Dendritic cell treated with granulocyte-macrophage colony-stimulating factor and Interleukin-4, amounts not matched to agents 40 ng/mL and 50 ng/mL, for 4 days (primary cell): Measurements from ENCODE around the gene ST6GALNAC3.

Source experiments
- H3K27ac Mint-ChIP-seq: one replicate; pipeline ENCODE4 v1.8.0; 2022; ENCODE audit warnings: mild to moderate bottlenecking, mixed read lengths
- H3K27me3 Mint-ChIP-seq: one replicate; pipeline ENCODE4 v1.8.0; 2022; ENCODE audit warnings: mild to moderate bottlenecking, mixed read lengths
- H3K36me3 Mint-ChIP-seq: one replicate; pipeline ENCODE4 v1.8.0; 2022; ENCODE audit warnings: low read depth, mixed read lengths
- H3K4me1 Mint-ChIP-seq: one replicate; pipeline ENCODE4 v1.8.0; 2022; ENCODE audit warnings: low read depth, mixed read lengths
- H3K4me3 Mint-ChIP-seq: one replicate; pipeline ENCODE4 v1.8.0; 2022; ENCODE audit warnings: mild to moderate bottlenecking, moderate library complexity, mixed read lengths
- H3K9me3 Mint-ChIP-seq: one replicate; pipeline ENCODE4 v1.8.0; 2022; ENCODE audit warnings: mixed read lengths
- intact Hi-C: fragments of 100-400 bp; cut with micrococcal nuclease; formaldehyde crosslinking; loops from one replicate; pipeline ENCODE4 v1.15.0; 2022

ST6GALNAC3 gene

GRCh38 chr1:76054359-76054758, 20.2 kb upstream of the ST6GALNAC3 start:
- intact Hi-C loops, result no loop called here

GRCh38 chr1:76055987-76056386, 18.6 kb upstream of the ST6GALNAC3 start:
- H3K27me3 Mint-ChIP-seq, result peaks cover 3% of the 10 kb centered on the region

More at GRCh38 chr1:76054359-76054758, 20.2 kb upstream of the ST6GALNAC3 start:
- Mint-ChIP-seq H3K36me3 (no peaks in the 10 kb centered on the region), H3K4me1 (no peaks in the 10 kb centered on the region), H3K9me3 (no peaks in the 10 kb centered on the region), H3K4me3 (no peak overlapping the region), H3K27me3 (peaks cover 3% of the 10 kb centered on the region), H3K27ac (no peak overlapping the region)

DNA sequence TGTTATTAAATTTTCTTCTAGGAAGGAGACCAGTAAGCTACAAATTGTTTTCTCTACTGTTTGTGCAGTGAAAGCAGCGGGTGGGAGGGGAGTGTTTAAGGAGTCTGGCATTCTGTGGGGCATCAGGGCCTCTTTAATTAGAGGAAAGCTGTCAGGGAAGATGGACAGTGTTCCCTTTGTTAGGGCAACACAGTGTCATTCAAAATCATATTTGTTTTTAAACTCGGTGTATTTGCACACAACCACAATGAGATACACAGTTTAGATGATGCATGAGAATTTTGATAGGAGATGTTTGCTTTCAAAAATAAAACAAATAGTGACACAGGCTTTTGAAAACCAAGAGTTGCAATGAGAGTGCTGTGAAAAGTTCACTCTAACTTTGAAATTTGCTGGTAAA, 15.1 kb upstream of the ST6GALNAC3 start:
- Mint-ChIP-seq H3K27ac (no peak overlapping the region), H3K9me3 (no peaks in the 10 kb centered on the region), H3K27me3 (no peaks in the 10 kb centered on the region), H3K4me1 (no peaks in the 10 kb centered on the region), H3K4me3 (no peak overlapping the region), H3K36me3 (no peaks in the 10 kb centered on the region)
- intact Hi-C loops, result no loop called here

More at GRCh38 chr1:76055987-76056386, 18.6 kb upstream of the ST6GALNAC3 start:
- intact Hi-C loops, result no loop called here
- Mint-ChIP-seq H3K4me1 (no peaks in the 10 kb centered on the region), H3K4me3 (no peak overlapping the region), H3K9me3 (no peaks in the 10 kb centered on the region), H3K27ac (no peak overlapping the region), H3K36me3 (no peaks in the 10 kb centered on the region)

- H3K9me3 Mint-ChIP-seq, result no peaks in the 10 kb centered on the region
- H3K27ac Mint-ChIP-seq, result no peak overlapping the region
- no peaks in the 10 kb centered on the region for H3K36me3 Mint-ChIP-seq
- intact Hi-C loops, result no loop called here
- H3K4me1 Mint-ChIP-seq, result no peaks in the 10 kb centered on the region
- H3K27me3 Mint-ChIP-seq, result peaks cover 1% of the 10 kb centered on the region
- H3K4me3 Mint-ChIP-seq, result no peak overlapping the region
These were observed 9.3 kb upstream of the ST6GALNAC3 start for GRCh38 chr1:76065270-76065669.

GRCh38 chr1:76066394-76066793, 8.2 kb upstream of the ST6GALNAC3 start:
- intact Hi-C loops, result no loop called here
- Mint-ChIP-seq H3K9me3 (no peaks in the 10 kb centered on the region), H3K27ac (no peak overlapping the region), H3K4me1 (no peaks in the 10 kb centered on the region), H3K4me3 (no peak overlapping the region), H3K27me3 (peaks cover 1% of the 10 kb centered on the region), H3K36me3 (no peaks in the 10 kb centered on the region)

DNA sequence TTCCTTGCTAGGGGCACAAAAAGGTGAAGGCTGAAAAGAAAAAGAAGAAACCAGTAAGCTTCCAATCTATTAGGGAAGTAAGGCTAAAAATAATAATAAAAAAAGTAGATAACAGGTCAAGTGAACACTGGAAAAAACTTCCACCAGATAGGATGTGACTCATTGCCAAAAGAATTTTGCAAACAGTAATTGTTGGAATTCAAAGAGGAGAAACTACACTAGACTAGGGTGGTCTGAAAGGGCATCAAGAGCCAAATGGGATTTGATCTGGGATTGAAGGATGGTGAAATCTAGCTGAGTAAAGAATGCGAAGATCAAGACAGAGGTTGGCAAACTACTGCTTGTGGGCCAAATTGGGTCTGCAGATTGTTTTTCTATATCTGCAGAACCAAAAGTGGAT, 6.0 kb upstream of the ST6GALNAC3 start:
- H3K9me3 Mint-ChIP-seq, result no peaks in the 10 kb centered on the region
- H3K36me3 Mint-ChIP-seq, result no peaks in the 10 kb centered on the region
- intact Hi-C loops, result no loop called here
- peaks cover 7% of the 10 kb centered on the region for H3K27me3 Mint-ChIP-seq
- H3K4me3 Mint-ChIP-seq, result no peak overlapping the region
- H3K27ac Mint-ChIP-seq, result no peak overlapping the region
- H3K4me1 Mint-ChIP-seq, result no peaks in the 10 kb centered on the region

DNA sequence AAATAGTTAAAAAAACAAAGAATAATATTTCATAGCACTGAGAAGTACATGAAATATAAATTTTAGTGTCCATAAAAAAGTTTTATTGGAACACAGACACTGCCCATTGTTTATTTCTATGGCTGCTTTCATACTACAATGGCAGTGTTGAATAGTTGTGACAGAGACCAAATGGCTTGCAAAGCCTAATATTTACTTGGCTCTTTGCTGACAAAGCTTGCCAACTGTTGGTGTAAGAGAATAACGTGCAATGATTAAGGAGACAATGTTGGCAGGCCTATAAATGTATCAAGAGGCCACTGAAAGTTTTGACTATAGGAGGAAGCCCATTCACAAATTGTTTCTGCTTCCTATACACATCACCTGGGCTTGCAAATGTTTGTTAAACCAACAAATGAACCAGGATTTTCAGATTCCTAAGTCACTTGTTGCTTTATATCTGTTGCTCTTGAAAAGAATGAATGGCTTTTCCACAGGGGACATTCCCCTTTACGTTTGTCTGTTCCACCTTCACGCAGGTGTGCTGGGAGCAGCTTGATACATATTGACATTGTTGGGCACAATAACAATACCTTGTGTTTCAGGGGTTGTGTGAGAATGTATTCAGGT, 5.5 kb upstream of the ST6GALNAC3 start:
- Mint-ChIP-seq H3K36me3 (no peaks in the 10 kb centered on the region), H3K27me3 (peaks cover 8% of the 10 kb centered on the region), H3K9me3 (no peaks in the 10 kb centered on the region), H3K4me3 (no peak overlapping the region), H3K4me1 (peaks cover under 1% of the 10 kb centered on the region), H3K27ac (no peak overlapping the region)
- intact Hi-C loops, result no loop called here

DNA sequence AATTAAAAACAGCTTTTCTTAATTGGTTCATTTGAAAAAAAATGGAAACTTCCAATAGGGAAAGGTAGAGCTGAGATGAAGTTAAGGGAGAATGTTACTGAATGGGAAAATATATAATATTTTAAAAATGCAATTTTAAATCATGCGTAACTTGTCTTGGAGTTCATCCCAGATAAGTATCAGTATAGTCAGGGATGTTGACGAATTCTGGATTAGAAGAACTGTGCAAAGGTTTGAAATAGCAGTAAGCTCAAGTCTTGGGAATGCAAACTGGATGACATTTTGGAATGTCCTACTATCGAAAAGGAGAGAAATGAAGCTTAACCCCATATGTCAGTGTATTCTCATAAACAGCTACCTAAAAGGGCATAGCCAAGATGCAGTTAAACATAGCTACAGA, 4.0 kb upstream of the ST6GALNAC3 start:
- intact Hi-C loops, result no loop called here
- peaks cover 15% of the 10 kb centered on the region for H3K4me1 Mint-ChIP-seq
- no peaks in the 10 kb centered on the region for H3K9me3 Mint-ChIP-seq
- peaks cover 12% of the 10 kb centered on the region for H3K27me3 Mint-ChIP-seq
- no peaks in the 10 kb centered on the region for H3K36me3 Mint-ChIP-seq
- no peak overlapping the region for H3K27ac Mint-ChIP-seq
- no peak overlapping the region for H3K4me3 Mint-ChIP-seq

GRCh38 chr1:76073481-76073880, 1.1 kb upstream of the ST6GALNAC3 start:
- Mint-ChIP-seq H3K4me3 (no peak overlapping the region), H3K27me3 (peaks cover 11% of the 10 kb centered on the region)

DNA sequence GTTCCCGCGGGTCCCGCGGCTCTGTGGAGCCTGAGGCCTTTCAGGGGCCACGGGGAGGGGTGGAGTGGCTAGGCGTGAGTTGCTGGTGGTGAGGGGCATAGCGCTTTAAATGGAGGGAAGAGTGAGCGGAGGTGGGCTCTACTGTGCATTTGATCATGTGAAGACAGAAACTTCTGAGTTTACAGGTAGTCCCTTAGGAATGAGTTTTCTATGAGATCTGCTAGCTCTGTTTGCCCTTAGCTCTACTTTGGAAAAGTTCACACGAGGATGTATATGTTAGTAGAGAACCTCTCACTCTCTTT, 593 bp downstream of the ST6GALNAC3 start:
- peak overlapping the region; percentile 93 for H3K4me3 Mint-ChIP-seq
- intact Hi-C loops, result loop anchor here (5.0 kb wide), 1 partner anchor 288 kb away; the partner anchor contains the start of gene RABGGTB
- H3K27ac Mint-ChIP-seq, result peak overlapping the region; percentile 70
- H3K36me3 Mint-ChIP-seq, result no peaks in the 10 kb centered on the region
- H3K27me3 Mint-ChIP-seq, result peaks cover 11% of the 10 kb centered on the region
- peaks cover 25% of the 10 kb centered on the region for H3K4me1 Mint-ChIP-seq
- H3K9me3 Mint-ChIP-seq, result no peaks in the 10 kb centered on the region

More at GRCh38 chr1:76073481-76073880, 1.1 kb upstream of the ST6GALNAC3 start:
- Mint-ChIP-seq H3K9me3 (no peaks in the 10 kb centered on the region), H3K27ac (no peak overlapping the region), H3K36me3 (no peaks in the 10 kb centered on the region), H3K4me1 (peaks cover 24% of the 10 kb centered on the region)
- intact Hi-C loops, result no loop called here

DNA sequence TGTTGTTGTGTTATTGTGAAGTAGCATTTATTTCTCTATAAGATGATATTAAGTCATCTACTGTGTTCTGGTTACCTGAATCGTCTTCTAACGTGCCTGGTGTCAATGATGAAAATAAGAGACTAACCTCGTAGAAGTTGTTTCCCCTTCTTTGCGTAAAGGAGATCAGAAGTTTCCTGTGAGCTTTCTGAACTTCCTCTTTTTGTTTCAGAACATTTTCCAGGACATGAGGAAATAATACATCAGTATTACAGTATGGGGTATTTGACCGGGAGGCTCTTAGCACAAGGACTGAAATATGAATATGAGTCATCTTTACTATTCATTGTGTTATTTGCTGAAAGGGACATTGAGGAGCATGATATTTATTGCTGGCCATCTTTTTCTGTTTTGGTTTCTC, 1.3 kb downstream of the ST6GALNAC3 start:
- intact Hi-C loops, result loop anchor here (5.0 kb wide), 1 partner anchor 289 kb away; the partner anchor contains the start of gene RABGGTB
- Mint-ChIP-seq H3K4me1 (peaks cover 29% of the 10 kb centered on the region), H3K36me3 (no peaks in the 10 kb centered on the region), H3K4me3 (peak overlapping the region; percentile 24), H3K9me3 (no peaks in the 10 kb centered on the region), H3K27me3 (peaks cover 11% of the 10 kb centered on the region), H3K27ac (peak overlapping the region; percentile 25)

GRCh38 chr1:76079475-76080227, 5.1 kb downstream of the ST6GALNAC3 start:
- Mint-ChIP-seq H3K27me3 (peaks cover 4% of the 10 kb centered on the region), H3K9me3 (no peaks in the 10 kb centered on the region), H3K36me3 (no peaks in the 10 kb centered on the region), H3K4me1 (peaks cover 23% of the 10 kb centered on the region), H3K4me3 (no peak overlapping the region), H3K27ac (no peak overlapping the region)
- intact Hi-C loops, result loop anchor here (5.0 kb wide), 1 partner anchor 292 kb away; the partner anchor contains the start of gene RABGGTB

DNA sequence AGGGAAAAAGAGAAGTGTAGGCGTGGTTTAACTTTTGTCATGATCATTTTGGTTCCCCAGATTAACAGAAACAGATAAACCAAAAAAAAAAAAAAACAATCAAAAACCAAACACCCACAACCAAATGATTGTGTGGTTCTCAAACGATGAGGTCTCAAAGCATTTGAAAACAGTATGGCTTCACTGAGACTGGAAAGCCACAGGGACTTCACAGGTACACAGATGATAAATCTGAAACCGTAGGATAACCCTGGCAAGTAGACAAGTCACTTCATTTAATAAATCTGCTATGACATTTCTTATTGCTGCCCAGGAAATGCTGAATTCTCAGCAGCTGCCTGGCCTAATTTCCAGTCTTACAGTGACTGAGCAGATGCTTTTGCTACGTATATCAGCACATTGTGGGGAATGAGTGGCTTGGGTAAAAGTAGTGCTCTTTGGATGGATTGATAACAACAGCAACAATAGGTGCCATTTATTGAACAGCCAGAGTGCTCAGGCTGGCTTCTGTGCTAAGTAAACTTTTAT, 6.1 kb downstream of the ST6GALNAC3 start:
- Mint-ChIP-seq H3K27me3 (no peaks in the 10 kb centered on the region), H3K9me3 (no peaks in the 10 kb centered on the region), H3K4me1 (peaks cover 13% of the 10 kb centered on the region), H3K36me3 (no peaks in the 10 kb centered on the region), H3K4me3 (no peak overlapping the region), H3K27ac (no peak overlapping the region)
- intact Hi-C loops, result no loop called here

DNA sequence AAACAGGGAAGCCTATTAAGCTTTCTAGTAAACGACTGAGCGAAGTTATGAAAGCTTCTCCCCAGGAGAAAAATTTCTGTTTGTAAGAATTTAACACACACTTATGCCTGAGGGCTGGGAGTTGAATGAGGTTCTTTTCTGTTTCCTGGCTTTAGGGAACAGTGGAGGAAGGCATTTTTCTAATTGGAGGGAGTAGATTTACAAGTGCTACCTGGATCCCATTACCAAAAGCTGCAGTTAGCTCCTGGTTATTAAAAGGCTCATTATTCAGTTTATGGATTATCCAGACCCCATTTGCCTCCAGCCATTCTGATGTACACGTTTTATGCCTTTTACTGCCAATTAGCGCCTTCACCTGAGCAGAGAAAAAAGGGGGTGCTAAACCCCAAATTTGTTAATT, 7.5 kb downstream of the ST6GALNAC3 start:
- no peak overlapping the region for H3K4me3 Mint-ChIP-seq
- no peaks in the 10 kb centered on the region for H3K27me3 Mint-ChIP-seq
- H3K9me3 Mint-ChIP-seq, result no peaks in the 10 kb centered on the region
- intact Hi-C loops, result no loop called here
- no peak overlapping the region for H3K27ac Mint-ChIP-seq
- peaks cover 6% of the 10 kb centered on the region for H3K4me1 Mint-ChIP-seq
- H3K36me3 Mint-ChIP-seq, result no peaks in the 10 kb centered on the region
